CD4-positive, alpha-beta T cell treated with Interleukin-4 for 1 hour (primary cell): ENCODE results near the gene CRISPLD2.
A peak's percentile ranks its signal among the peaks of the same experiment; 100 is the strongest.

Experiments
- DNase-seq, 2 donors: peaks; one replicate each; pipeline ENCODE4 v3.0.0-alpha.2; 2020 to 2022

The CRISPLD2 gene

GRCh38 chr16:84819644-84820304 is at the start of gene CRISPLD2:
TSS of gene CRISPLD2 (plus strand) at chr16:84819985. CDS start at chr16:84838496, 18,511 bp downstream.
- DNase-seq, result peak; percentile 86 to 89

DNA sequence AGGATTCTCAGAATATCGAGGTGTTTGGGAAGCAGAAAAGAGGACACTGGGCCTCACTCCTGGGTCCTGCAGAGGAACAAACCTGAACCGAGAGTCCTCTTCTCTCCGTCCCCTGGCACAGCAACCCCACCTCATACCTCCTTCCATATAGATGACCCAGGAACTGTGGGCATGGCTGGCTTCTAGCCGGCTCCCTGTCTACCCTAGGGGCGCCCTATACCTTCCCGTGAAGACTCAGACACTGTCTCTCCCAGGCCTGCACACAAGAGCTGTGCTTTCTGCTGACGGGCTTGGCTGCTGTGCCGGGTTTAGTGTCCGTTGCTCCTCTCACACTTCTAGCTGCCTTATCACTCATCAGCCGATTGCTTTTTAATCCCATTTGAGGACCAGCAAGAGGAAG is 46.5 kb upstream of the CRISPLD2 start:
- no peak for DNase-seq

- peak in 1 of 2 donors; percentile 29 for DNase-seq
Measured at GRCh38 chr16:84774810-84775209, 45.0 kb upstream of the CRISPLD2 start.

DNA sequence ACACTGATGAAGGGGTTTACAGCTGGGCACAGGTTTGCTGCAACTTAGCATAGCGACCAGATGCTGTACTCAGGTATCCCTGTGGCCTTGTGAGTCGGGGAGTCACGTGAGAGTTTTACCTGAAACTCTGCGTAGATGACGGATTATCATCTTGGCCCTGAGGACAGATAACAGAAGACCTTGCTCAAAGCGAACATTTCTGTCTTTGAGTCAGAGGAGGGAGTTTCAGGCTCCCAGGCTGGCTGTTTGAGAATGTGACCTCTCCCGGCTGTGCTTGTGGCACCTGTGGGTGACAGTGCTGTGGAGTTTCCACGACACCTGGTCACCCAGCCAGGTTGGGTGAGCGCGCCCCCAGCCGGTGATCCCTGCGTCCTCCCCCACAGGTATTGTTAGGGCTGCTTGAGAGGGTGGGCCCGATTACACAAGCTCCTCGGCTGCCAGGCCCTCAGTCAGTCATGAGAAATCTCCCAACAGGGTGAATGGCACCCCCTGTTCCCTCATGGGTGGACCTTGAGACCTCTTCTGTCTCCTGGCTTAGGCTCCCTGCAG is 44.4 kb upstream of the CRISPLD2 start:
- DNase-seq, result no peak

GRCh38 chr16:84777435-84777834 is 42.4 kb upstream of the CRISPLD2 start:
- DNase-seq, result no peak

DNA sequence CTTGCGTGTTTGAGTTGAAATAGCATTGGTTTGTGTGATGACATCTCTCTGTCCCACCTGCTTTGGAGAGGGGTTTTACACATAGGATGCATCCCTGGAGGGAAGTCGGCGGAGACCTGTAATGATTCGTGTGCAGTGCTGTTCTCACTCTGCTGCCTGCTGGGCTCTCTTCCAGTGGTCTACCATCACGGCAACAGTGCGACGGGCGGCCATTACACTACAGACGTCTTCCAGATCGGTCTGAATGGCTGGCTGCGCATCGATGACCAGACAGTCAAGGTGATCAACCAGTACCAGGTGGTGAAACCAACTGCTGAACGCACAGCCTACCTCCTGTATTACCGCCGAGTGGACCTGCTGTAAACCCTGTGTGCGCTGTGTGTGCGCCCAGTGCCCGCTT is 41.1 kb upstream of the CRISPLD2 start:
- DNase-seq, result no peak

- DNase-seq, result no peak
Measured at GRCh38 chr16:84780063-84780462, 39.7 kb upstream of the CRISPLD2 start.

DNA sequence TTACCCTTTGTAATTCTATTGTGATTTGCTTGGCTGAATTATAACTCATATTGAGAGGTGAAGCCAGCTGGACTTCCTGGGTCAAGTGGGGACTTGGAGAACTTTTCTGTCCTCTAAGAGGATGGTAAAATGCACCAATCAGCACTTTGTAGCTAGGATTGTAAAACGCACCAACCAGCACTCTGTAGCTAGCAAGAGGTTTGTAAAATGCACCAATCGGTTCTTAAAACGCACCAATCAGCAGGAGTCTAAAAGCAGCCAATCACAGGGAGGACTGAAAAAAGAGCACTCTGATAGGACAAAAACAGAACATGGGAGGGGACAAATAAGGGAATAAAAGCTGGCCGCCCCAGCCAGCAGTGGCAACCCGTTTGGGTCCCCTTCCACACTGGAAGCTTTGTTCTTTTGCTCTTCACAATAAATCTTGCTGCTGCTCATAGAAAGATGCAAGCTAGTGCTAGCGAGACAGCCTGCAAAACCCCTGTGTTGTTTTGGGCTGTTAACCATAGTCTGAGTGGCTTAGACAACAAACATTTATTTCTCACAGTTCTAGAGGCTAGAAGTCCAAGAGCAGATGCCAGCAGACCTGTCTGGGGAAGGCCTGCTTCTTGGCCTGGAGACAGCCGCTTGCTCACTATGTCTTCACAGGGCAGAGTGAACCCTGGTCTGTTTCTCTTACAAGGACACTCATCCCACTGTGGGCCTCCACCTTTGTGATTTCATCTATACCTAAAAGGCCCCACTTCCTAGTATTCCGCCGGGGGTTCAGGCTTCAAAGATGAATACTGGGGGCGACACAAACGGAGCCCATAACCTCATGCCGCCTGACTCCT is 39.0 kb upstream of the CRISPLD2 start:
- no peak for DNase-seq

DNA sequence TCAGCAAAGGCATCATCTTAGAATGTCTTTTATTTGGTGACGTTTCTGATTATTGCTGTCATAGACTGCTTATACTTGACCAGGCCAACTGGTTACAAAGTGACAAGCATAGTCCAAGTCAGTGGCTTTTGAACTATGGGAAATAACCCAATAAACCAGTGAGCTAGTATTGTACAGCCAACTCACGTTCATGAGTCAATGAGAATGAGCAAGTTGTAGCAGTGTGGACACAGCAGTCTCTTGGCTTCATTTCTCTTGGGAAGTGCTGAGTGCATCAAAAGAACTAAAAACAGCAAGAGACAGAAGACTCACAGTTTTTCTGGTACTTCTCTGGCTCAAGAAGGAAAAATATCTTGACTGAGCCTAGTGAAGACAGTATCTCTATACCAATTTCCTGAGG is 36.9 kb upstream of the CRISPLD2 start:
- no peak for DNase-seq

DNA sequence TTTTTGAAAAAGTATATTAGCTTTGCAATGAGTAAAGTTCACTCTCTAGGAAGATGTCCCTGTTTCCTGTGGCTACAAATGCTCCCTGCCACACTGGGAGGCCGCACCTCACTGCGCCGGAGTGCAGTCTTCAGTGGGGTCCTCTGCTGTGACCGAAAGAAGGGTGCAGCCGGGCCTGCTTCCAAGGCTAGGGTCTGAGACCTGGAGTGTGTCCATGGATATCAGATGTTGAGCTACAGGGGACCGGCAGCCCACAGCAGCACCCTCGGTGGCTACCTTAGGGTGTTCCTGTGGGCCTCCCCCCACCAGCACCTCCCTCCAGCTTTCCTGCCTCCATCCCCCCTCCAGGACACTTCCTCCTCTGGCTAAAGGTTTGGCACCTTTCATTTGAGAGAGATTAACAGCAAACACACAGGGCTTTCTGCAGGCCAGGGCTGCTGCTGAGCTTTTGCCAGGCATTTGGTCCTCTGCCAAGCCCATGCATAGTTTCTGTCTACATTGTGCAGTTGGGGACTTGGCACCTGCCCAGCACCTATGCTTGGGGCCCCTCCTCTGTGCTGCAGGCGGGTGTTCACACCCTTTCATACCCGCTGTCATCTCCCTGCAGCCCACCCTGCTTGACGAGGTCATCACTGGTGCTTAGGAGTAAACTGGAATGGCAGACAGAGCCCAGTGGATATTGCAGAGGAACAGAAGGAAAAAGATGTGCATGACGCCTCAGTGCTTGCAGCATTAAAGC is 33.8 kb upstream of the CRISPLD2 start:
- DNase-seq, result no peak

DNA sequence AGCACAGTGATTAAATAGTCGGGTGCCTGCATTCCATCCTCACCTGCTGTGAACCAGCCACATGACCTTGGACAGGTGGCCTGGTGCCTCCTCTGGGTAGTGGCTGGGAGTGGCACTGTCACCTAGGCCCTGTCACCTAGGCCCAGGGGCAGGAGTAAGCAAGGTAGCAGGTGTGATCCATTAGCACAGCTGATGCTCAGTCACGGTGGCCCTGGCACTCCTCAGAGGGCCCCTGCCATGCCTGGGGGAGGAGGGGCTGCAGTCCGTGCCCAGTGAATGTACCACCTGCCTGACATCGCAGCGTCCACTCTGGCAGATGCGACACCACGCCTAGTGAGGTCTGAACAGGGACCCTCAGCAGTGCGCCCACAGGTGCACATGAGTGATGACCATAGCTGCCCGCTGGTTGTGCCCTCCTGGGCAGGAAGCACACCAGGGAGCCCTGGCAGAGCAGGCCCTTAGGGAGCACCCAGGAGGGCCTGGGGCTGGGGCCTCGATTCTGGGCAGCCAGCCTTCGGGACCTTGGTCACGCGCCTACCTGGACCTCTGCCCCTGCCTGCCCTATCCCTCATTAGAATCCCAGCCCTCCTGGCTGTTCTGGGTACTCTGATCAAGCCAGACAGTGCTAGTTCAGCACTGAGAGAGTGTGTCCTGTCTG is 33.1 kb upstream of the CRISPLD2 start:
- no peak for DNase-seq

DNA sequence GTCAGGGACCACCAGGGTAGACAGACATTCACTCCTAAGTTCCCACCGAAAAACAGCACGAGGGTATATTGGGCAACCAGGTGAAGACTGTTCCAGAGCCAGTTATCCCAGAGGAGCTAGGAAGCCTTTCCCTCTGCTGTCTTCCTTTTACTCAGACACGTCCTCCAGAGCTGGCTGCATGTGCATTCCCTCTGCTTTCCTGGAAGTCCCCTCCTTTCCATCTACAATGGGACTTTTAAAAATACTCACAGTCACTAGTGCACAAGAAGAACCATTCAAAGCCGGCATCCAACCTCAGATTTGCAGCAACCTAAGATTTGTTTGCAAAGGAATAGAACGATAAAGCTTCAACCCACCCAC is 32.5 kb upstream of the CRISPLD2 start:
- no peak for DNase-seq

DNA sequence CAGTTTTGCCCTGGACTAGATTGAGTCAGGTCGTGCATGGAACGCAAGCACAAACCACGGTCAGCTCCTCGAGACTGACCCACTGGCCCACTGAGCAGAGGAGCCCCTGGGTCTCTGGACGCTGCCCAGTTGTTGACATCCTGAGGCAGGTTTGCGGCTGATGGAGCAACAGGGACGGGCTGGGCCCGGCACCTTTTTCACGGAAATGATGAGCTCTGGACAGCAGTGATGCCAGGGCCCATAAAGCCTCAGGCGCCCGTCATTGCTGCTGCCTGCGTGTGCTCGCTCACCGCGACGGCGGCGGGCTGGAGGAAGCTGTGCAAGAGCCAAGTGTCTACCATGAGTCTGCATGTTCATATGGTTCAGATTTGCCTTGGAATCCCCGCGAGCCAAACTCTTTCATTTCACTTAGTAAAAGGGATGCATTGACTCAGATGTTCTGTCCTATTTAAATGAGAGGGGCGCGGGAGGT is 30.8 kb upstream of the CRISPLD2 start:
- no peak for DNase-seq

- no peak for DNase-seq
Measured at GRCh38 chr16:84789431-84789830, 30.4 kb upstream of the CRISPLD2 start.

- no peak for DNase-seq
Measured at GRCh38 chr16:84790301-84790700, 29.5 kb upstream of the CRISPLD2 start.

DNA sequence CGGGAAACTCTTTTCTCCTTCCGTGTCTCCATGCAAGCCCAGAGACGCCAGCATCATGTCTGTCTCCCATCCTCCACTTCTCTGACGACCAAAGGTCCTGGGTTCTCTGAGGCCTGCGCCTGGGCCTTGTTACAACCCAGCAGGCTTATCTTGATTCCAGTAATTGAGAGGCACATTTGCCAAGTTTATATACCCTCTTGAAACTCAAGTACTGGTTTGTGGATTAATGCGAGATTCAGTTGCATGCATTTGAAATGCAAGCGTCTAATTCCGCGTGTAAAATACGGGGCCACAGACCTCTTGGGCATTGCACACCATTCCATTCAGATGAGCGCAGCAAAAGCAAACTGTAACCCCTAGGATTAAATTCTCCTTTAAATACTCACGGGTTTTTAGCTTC is 28.7 kb upstream of the CRISPLD2 start:
- no peak for DNase-seq

DNA sequence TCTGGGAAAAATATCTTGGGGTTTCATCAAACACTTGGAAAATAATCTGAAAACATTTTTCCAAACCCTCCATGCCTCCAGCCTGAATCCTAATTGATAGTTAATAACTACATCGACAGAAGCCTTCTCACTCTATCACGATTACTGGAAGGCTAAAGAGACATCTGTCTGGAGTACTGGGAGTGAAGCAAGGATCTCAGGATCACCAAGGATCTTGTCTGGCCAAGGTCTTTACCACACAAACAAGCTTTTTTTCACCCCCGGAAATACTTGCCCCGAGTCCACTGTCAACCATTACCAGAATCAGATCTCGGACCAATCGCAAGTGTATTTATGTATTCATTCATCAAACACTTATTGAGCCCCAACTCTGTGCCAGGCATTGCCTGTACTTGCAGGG is 28.3 kb upstream of the CRISPLD2 start:
- no peak for DNase-seq

DNA sequence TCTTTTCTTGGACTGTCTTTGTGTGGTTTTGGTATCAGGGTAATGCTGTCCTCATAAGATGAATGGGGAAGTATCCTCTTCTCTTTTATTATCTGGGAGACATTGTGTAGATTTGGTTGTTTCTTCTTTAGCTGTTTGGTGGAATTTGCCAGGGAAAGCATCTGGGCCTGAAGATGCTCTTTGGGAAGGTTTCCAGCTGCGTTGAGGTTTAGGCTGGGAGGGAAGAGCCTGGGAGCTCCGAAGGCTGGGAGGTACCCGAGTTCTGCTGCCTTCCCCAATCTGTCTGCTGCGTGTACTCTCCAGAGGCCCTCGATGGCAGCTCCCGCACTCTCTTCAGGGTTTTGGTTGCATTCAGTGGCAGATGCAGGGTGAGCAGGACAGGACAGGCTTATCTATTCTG is 25.6 kb upstream of the CRISPLD2 start:
- DNase-seq, result no peak

GRCh38 chr16:84794626-84795025 is 25.2 kb upstream of the CRISPLD2 start:
- no peak for DNase-seq

GRCh38 chr16:84795329-84796053 is 24.3 kb upstream of the CRISPLD2 start:
- DNase-seq, result no peak

GRCh38 chr16:84800158-84800978 is 19.4 kb upstream of the CRISPLD2 start:
- no peak for DNase-seq
